ENCODE data around the gene SLC25A19. TPM values are rescaled to one million over a fixed set of nuclear protein-coding genes. Genes with fewer than 3 reads are reported as not detected.

The SLC25A19 gene
- total and polyA plus RNA-seq, 2 of the 8 experiments (the other 6 are each of a cell fraction or from before 2014, with no cell fraction given), result 28.6 to 32.6 TPM

- peaks cover 37 to 75% (median 69%) of the 10 kb centered on the region in 4 experiments for H3K36me3 ChIP-seq (ENCODE audit: control insufficient read depth in 2 of 4, insufficient read depth in 4 of 4, low read length in 3 of 4)
Observed at GRCh38 chr17:75239214-75239613, 50.0 kb downstream of the SLC25A19 start.

More at GRCh38 chr17:75239214-75239613, 50.0 kb downstream of the SLC25A19 start:
- no peak overlapping the region for H2BK15ac ChIP-seq (ENCODE audit: low read length)
- H3K14ac ChIP-seq (ENCODE audit: insufficient read length), result no peak overlapping the region
- no peak overlapping the region for H3K27ac ChIP-seq (ENCODE audit: low read depth, low read length)
- H4K20me1 ChIP-seq (replicated peaks in 1 of 2; ENCODE audit: control insufficient read depth in 1 of 2, insufficient read depth in 2 of 2, low read length in 2 of 2), result peaks cover 14 to 29% of the 10 kb centered on the region in 2 experiments
- H3K79me2 ChIP-seq (ENCODE audit: control insufficient read depth in 1 of 2, insufficient read depth in 2 of 2, low read length in 2 of 2), result no peaks in the 10 kb centered on the region
- no peak overlapping the region for H2BK12ac ChIP-seq (ENCODE audit: low read depth, low read length)
- H3K4me2 ChIP-seq (ENCODE audit: insufficient read depth in 1 of 2, low read depth in 2 of 2, low read length in 2 of 2), result no peak overlapping the region
- H3K23me2 ChIP-seq (ENCODE audit: low read depth, low read length), result no peaks in the 10 kb centered on the region
- H3K4me1 ChIP-seq (replicated peaks in 1 of 4; ENCODE audit: control insufficient read depth in 3 of 4, insufficient read depth in 4 of 4, low read length in 3 of 4), result peaks cover 0 to 4% (median 0%) of the 10 kb centered on the region in 4 experiments; a peak in 3 of 7 replicates
- TF ChIP-seq POLR2A (IDR thresholded peaks at IDR 0.05; ENCODE audit: control extremely low read depth in 1 of 2, low read depth in 2 of 2, low read length in 2 of 2), result peak in 1 of 2 experiments; percentile 17; a peak in 1 of 3 replicates
- no peak for TF ChIP-seq EZH2 (IDR thresholded peaks at IDR 0.05; ENCODE audit: low read depth, low read length, severe bottlenecking)
- H3K18ac ChIP-seq (ENCODE audit: extremely low read depth, low read length), result no peak overlapping the region
- H3K4ac ChIP-seq (replicated peaks; ENCODE audit: insufficient read length, low read depth, low read length), result no peak overlapping the region
- H2BK120ac ChIP-seq (replicated peaks; ENCODE audit: low read depth, low read length), result no peak overlapping the region
- no peak overlapping the region for H2AFZ ChIP-seq (ENCODE audit: low read length)
- no peak overlapping the region for H3K9ac ChIP-seq (replicated peaks in 1 of 4; ENCODE audit: extremely low read depth in 1 of 4, low read depth in 3 of 4, low read length in 3 of 4)
- POLR2A ChIA-PET (ENCODE audit: partially characterized antibody), result interaction anchor here (0.9 to 6.3 kb wide), 11 partner anchors 11 to 260 kb away, joined by 3 to 53 read pairs (median 6); partner anchors contain the start of genes GGA3, MIF4GD, MRPS7 and NT5C
- CTCF ChIA-PET (ENCODE audit: partially characterized antibody), result interaction anchor here (0.6 to 16.5 kb wide), 28 partner anchors 10 to 293 kb away, joined by 3 to 369 read pairs (median 6); partner anchors contain the start of genes GGA3, MIF4GD, MRPS7 and NT5C
- no peak overlapping the region for H2BK5ac ChIP-seq (ENCODE audit: low read depth, low read length)
- H4K91ac ChIP-seq (replicated peaks; ENCODE audit: insufficient read length, low read length), result no peak overlapping the region
- H3K79me1 ChIP-seq (ENCODE audit: low read depth, low read length), result no peaks in the 10 kb centered on the region
- no peak overlapping the region for H2AK5ac ChIP-seq (ENCODE audit: low read depth, low read length)
- FAIRE-seq (no peak), DNase-seq (ENCODE audit: low read depth in 1 of 2, low spot score in 2 of 2) (no peak)
- H3K23ac ChIP-seq (ENCODE audit: insufficient read length), result no peak overlapping the region
- no peak overlapping the region for H3K56ac ChIP-seq (replicated peaks; ENCODE audit: insufficient read length, low read depth, low read length)
- H3K4me3 ChIP-seq (ENCODE audit: extremely low read depth in 1 of 4, insufficient read depth in 2 of 4, low read depth in 3 of 4, low read length in 4 of 4), result no peak overlapping the region
- H3K9me3 ChIP-seq (ENCODE audit: insufficient read depth in 2 of 2, low read depth in 1 of 2, low read length in 1 of 2), result no peaks in the 10 kb centered on the region
- no peak overlapping the region for H4K5ac ChIP-seq (ENCODE audit: insufficient read length, low read depth, low read length)
- WGBS, 2 experiments (ENCODE audit: extremely low coverage in 1 of 2, insufficient coverage in 1 of 2, insufficient read length in 1 of 2, insufficient replicate concordance in 2 of 2, low coverage in 1 of 2, low lambda C conversion rate in 2 of 2, missing lambda C conversion rate in 1 of 2), result 88% methylated on average over 8 of the region's 12 CpGs; no CpG with 5 or more reads in 1 of the 2 experiments
- no peak overlapping the region for H2BK20ac ChIP-seq (ENCODE audit: low read length)
- peak overlapping the region; percentile 57 for H4K8ac ChIP-seq (ENCODE audit: extremely low read depth, insufficient read depth, low read length)
- H3K27me3 ChIP-seq (replicated peaks in 1 of 4; ENCODE audit: control insufficient read depth in 3 of 4, extremely low read depth in 1 of 4, insufficient read depth in 3 of 4, low read length in 3 of 4), result no peaks in the 10 kb centered on the region
